A673 (cell line): Measurements from ENCODE around the gene MAP1LC3B2. TPM values are rescaled to one million over a fixed set of nuclear protein-coding genes. Genes with fewer than 3 reads are reported as not detected.

Source experiments
- BruUV-seq: library from RNA; stranded (reverse); fragments of 400-500 nt; replicated peaks from 2 replicates; lab custom pipeline; 2021; lab: Mats Ljungman, UMichigan
- CTCF ChIA-PET: fragments of 300-600 bp; sonication (Branson Sonifier 250); formaldehyde crosslinking; loops from one replicate; lab custom pipeline; 2022; ENCODE audit warnings: antibody characterized with exemption; lab: Charles Lee
- POLR2A ChIA-PET: fragments of 300-600 bp; sonication (Branson Sonifier 250); formaldehyde crosslinking; loops from one replicate; lab custom pipeline; 2022; ENCODE audit warnings: antibody characterized with exemption; ENCODE audit not compliant: low non-redundant PET; lab: Charles Lee
- DNase-seq: peaks from one replicate; pipeline ENCODE4 v3.0.0-alpha.2; 2015; ENCODE audit warnings: low spot score
- H3K27ac ChIP-seq: fragments of 200-600 bp; sonication (generic); 2 replicates; pipeline ENCODE4 v1.5.1; 2016; ENCODE audit warnings: mixed run types, low read depth, mild to moderate bottlenecking, mixed read lengths, antibody characterized with exemption, low read length; ENCODE audit not compliant: poor library complexity, severe bottlenecking
- H3K27me3 ChIP-seq: fragments of 200-600 bp; sonication (generic); replicated peaks from 2 replicates; pipeline ENCODE4 v1.6.1; 2017; ENCODE audit warnings: mixed run types, low read depth, mild to moderate bottlenecking, mixed read lengths, antibody characterized with exemption, low read length; ENCODE audit not compliant: insufficient read depth, poor library complexity
- H3K36me3 ChIP-seq: fragments of 200-600 bp; sonication (generic); 2 replicates; pipeline ENCODE4 v1.6.1; 2016; ENCODE audit warnings: mixed run types, mild to moderate bottlenecking, mixed read lengths, antibody characterized with exemption, low read length; ENCODE audit not compliant: insufficient read depth, poor library complexity, severe bottlenecking
- H3K4me1 ChIP-seq: fragments of 200-600 bp; sonication (generic); 2 replicates; pipeline ENCODE4 v1.6.1; 2017; ENCODE audit warnings: mixed run types, mild to moderate bottlenecking, mixed read lengths, antibody characterized with exemption, low read length; ENCODE audit not compliant: insufficient read depth, poor library complexity, severe bottlenecking
- H3K4me3 ChIP-seq: fragments of 200-600 bp; sonication (generic); 2 replicates; pipeline ENCODE4 v1.5.1; 2016; ENCODE audit warnings: low read depth, mixed run types, mild to moderate bottlenecking, mixed read lengths, low read length; ENCODE audit not compliant: poor library complexity, severe bottlenecking
- H3K9me3 ChIP-seq: fragments of 200-600 bp; sonication (generic); 2 replicates; pipeline ENCODE4 v1.6.1; 2016; ENCODE audit warnings: mixed run types, low read depth, mild to moderate bottlenecking, mixed read lengths, antibody characterized with exemption, low read length; ENCODE audit not compliant: poor library complexity, severe bottlenecking
- EZH2 ChIP-seq: fragments of 200-600 bp; sonication (generic); IDR thresholded peaks from 2 replicates; pipeline ENCODE4 v1.6.1; 2017; ENCODE audit warnings: borderline replicate concordance, low read depth, mild to moderate bottlenecking, mixed read lengths, antibody characterized with exemption, low read length; ENCODE audit not compliant: poor library complexity, severe bottlenecking
- intact Hi-C: fragments of 100-400 bp; cut with micrococcal nuclease; formaldehyde crosslinking; loops from one replicate; pipeline ENCODE4 v1.10.0; 2022; ENCODE audit not compliant: unreplicated experiment
- total RNA-seq: library from RNA; stranded (reverse); gene quantifications from 2 replicates; pipeline ENCODE4 v1.2.3, GENCODE V29; 2021
- TF ChIP-seq, protein P1 (sequence below): fragments of 300-800, 200-600 bp; sonication (generic); conservative IDR thresholded peaks from 2 replicates; pipeline ENCODE4 v1.5.1; 2017; ENCODE audit warnings: low read depth, mild to moderate bottlenecking, antibody characterized with exemption, low read length, moderate library complexity, mixed read lengths

MAP1LC3B2 gene
- total RNA-seq, 1 experiment from 2014 or later: 1.7 TPM

DNA sequence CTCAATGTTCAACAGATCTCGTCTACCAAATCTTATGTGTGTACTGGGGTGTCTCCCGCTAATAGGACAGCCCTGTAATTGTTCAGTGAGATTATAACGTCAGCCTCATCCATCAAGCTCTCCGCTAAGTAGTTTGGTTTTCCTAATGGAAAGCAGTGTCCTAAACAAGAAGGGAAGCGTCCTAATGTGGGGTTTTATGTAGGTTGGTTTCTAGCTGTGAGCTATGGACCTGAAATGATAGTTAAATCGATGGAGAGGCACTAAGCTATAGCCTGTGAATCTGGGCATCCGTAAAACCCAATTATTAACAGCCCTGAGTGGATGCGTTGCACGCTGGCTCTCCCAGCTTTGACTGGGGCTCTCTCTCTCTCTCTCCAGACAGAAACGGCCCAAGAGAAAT is 9.2 kb upstream of the MAP1LC3B2 start:
- intact Hi-C loops: no loop called here

DNA sequence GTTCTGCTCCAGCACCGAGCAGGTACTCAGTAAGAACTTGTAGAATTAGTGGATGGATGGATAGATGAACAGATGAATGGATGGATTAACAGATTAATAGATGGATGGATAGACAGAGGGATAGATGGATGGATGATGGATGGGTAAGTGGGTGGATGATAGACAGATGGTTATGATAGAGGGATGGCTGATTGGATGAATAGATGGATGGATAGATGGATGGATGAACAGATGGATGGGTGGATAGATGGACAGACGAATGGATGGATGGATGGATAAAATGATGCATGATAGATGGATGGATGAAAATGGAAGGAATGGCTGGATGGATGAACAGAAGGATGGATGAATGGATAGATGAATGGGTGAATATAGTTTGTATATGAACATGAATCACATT is 8.0 kb upstream of the MAP1LC3B2 start:
- no peaks in the 10 kb centered on the region for H3K27me3 ChIP-seq
- BruUV-seq: no TSS peak
- no peak for DNase-seq
- no peaks in the 10 kb centered on the region for H3K9me3 ChIP-seq
- H3K27ac ChIP-seq: peak overlapping the region; percentile 88
- intact Hi-C loops: no loop called here
- H3K4me1 ChIP-seq: peaks cover 23% of the 10 kb centered on the region
- CTCF ChIA-PET: no interaction called here
- H3K36me3 ChIP-seq: no peaks in the 10 kb centered on the region
- POLR2A ChIA-PET: no interaction called here
- TF ChIP-seq, protein P1, sequence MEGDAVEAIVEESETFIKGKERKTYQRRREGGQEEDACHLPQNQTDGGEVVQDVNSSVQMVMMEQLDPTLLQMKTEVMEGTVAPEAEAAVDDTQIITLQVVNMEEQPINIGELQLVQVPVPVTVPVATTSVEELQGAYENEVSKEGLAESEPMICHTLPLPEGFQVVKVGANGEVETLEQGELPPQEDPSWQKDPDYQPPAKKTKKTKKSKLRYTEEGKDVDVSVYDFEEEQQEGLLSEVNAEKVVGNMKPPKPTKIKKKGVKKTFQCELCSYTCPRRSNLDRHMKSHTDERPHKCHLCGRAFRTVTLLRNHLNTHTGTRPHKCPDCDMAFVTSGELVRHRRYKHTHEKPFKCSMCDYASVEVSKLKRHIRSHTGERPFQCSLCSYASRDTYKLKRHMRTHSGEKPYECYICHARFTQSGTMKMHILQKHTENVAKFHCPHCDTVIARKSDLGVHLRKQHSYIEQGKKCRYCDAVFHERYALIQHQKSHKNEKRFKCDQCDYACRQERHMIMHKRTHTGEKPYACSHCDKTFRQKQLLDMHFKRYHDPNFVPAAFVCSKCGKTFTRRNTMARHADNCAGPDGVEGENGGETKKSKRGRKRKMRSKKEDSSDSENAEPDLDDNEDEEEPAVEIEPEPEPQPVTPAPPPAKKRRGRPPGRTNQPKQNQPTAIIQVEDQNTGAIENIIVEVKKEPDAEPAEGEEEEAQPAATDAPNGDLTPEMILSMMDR: no peak
- TF ChIP-seq EZH2: no peak
- H3K4me3 ChIP-seq: no peak overlapping the region

More for the DNA sequence above, 9.2 kb upstream of the MAP1LC3B2 start:
- no peak for DNase-seq
- no peaks in the 10 kb centered on the region for H3K36me3 ChIP-seq
- H3K27ac ChIP-seq: no peak overlapping the region
- H3K9me3 ChIP-seq: no peaks in the 10 kb centered on the region
- no TSS peak for BruUV-seq
- CTCF ChIA-PET: no interaction called here
- POLR2A ChIA-PET: interaction anchor here (0.6 kb wide), 1 partner anchor 16 kb away, joined by 3 read pairs; no protein-coding TSS in a partner anchor
- no peak overlapping the region for H3K4me3 ChIP-seq
- H3K4me1 ChIP-seq: peaks cover 23% of the 10 kb centered on the region
- no peaks in the 10 kb centered on the region for H3K27me3 ChIP-seq
- no peak for TF ChIP-seq EZH2
- TF ChIP-seq, protein P1: no peak

DNA sequence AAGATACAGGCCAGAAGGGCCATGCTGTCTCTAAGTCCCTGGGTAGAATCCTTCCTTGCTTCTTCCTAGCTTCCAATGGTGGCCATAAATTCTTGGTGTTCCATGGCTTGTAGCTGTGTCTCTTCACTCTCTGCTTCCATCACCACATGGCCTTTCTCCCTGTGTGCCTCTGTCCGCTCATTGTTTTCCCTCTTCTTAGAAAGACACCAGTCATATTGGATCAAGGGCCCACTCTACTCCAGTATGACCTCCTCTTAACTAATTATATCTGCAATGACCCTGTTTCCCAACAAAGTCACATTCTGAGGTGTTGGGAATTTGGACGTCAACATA is 7.6 kb upstream of the MAP1LC3B2 start:
- H3K4me3 ChIP-seq: no peak overlapping the region
- H3K27ac ChIP-seq: peak overlapping the region; percentile 88
- POLR2A ChIA-PET: interaction anchor here (1.4 kb wide), 1 partner anchor 11 kb away, joined by 4 read pairs; no protein-coding TSS in a partner anchor
- no peak for DNase-seq
- intact Hi-C loops: no loop called here
- no TSS peak for BruUV-seq
- H3K4me1 ChIP-seq: peaks cover 23% of the 10 kb centered on the region
- CTCF ChIA-PET: no interaction called here
- no peak for TF ChIP-seq EZH2
- TF ChIP-seq, protein P1: no peak
- H3K36me3 ChIP-seq: no peaks in the 10 kb centered on the region
- H3K9me3 ChIP-seq: no peaks in the 10 kb centered on the region
- H3K27me3 ChIP-seq: no peaks in the 10 kb centered on the region
